KMS-11 (cell line): Measurements from ENCODE around the gene RIOK1.

Experiments used
- H2AFZ ChIP-seq: fragments of 200-600 bp; sonication (generic); 2 replicates; pipeline ENCODE4 v1.6.1; 2016; ENCODE audit warnings: antibody characterized with exemption, mixed run types, low read depth
- H3K27ac ChIP-seq: fragments of 200-600 bp; sonication (generic); 2 replicates; pipeline ENCODE4 v1.6.1; 2016; ENCODE audit warnings: mild to moderate bottlenecking, mixed run types
- H3K27me3 ChIP-seq: fragments of 200-600 bp; sonication (generic); 2 replicates; pipeline ENCODE4 v1.6.1; 2017; ENCODE audit warnings: mild to moderate bottlenecking, low read depth, mixed run types, moderate library complexity; ENCODE audit not compliant: insufficient read depth
- H3K36me3 ChIP-seq: fragments of 200-600 bp; sonication (generic); 2 replicates; pipeline ENCODE4 v1.6.1; 2017; ENCODE audit warnings: mild to moderate bottlenecking, mixed run types; ENCODE audit not compliant: insufficient read depth
- H3K4me1 ChIP-seq: fragments of 200-600 bp; sonication (generic); 2 replicates; pipeline ENCODE4 v1.6.1; 2016; ENCODE audit warnings: mild to moderate bottlenecking, low read depth, mixed run types; ENCODE audit not compliant: poor library complexity, severe bottlenecking
- H3K4me2 ChIP-seq: fragments of 200-600 bp; sonication (generic); 2 replicates; pipeline ENCODE4 v1.7.0; 2016; ENCODE audit warnings: mild to moderate bottlenecking, mixed run types
- H3K4me3 ChIP-seq: fragments of 200-600 bp; sonication (generic); IDR thresholded peaks from 2 replicates; pipeline ENCODE4 v1.6.1; 2017; ENCODE audit warnings: low read depth, low read length, mixed read lengths; ENCODE audit not compliant: insufficient read depth
- H3K79me2 ChIP-seq: fragments of 200-600 bp; sonication (generic); 2 replicates; pipeline ENCODE4 v1.6.1; 2016; ENCODE audit warnings: low read depth, mixed run types; ENCODE audit not compliant: insufficient read depth
- H3K9ac ChIP-seq: fragments of 200-600 bp; sonication (generic); 2 replicates; pipeline ENCODE4 v1.6.1; 2016; ENCODE audit warnings: mild to moderate bottlenecking, mixed run types
- H4K20me1 ChIP-seq: fragments of 200-600 bp; sonication (generic); 2 replicates; pipeline ENCODE4 v1.6.1; 2016; ENCODE audit warnings: mild to moderate bottlenecking, mixed run types; ENCODE audit not compliant: insufficient read depth
- CTCF ChIP-seq: fragments of 200-600 bp; sonication (generic); conservative IDR thresholded peaks from 2 replicates; pipeline ENCODE4 v1.6.1; 2017; ENCODE audit warnings: low read depth, mild to moderate bottlenecking, antibody characterized with exemption, low read length, moderate library complexity, mixed read lengths

RIOK1 gene

GRCh38 chr6:7378740-7379139 is 10.9 kb upstream of the RIOK1 start:
- Histone ChIP-seq H3K27me3 (no peaks in the 10 kb centered on the region), H4K20me1 (no peaks in the 10 kb centered on the region), H3K4me1 (no peaks in the 10 kb centered on the region), H3K9ac (no peak overlapping the region), H2AFZ (no peak overlapping the region), H3K79me2 (no peaks in the 10 kb centered on the region), H3K4me2 (no peak overlapping the region), H3K36me3 (no peaks in the 10 kb centered on the region), H3K4me3 (no peak overlapping the region), H3K27ac (no peak overlapping the region)
- TF ChIP-seq CTCF = no peak

GRCh38 chr6:7381092-7381491 is 8.5 kb upstream of the RIOK1 start:
- Histone ChIP-seq H3K27ac (no peak overlapping the region), H3K79me2 (no peaks in the 10 kb centered on the region), H3K4me2 (no peak overlapping the region), H3K36me3 (no peaks in the 10 kb centered on the region), H3K4me3 (no peak overlapping the region), H4K20me1 (no peaks in the 10 kb centered on the region), H2AFZ (no peak overlapping the region), H3K9ac (no peak overlapping the region), H3K4me1 (no peaks in the 10 kb centered on the region), H3K27me3 (no peaks in the 10 kb centered on the region)
- TF ChIP-seq CTCF = no peak

GRCh38 chr6:7389162-7389450 is 502 bp upstream of the RIOK1 start:
- Histone ChIP-seq H3K4me1 (peaks cover 24% of the 10 kb centered on the region), H3K4me2 (peak overlapping the region; percentile 94), H4K20me1 (no peaks in the 10 kb centered on the region), H3K27ac (peak overlapping the region; percentile 94), H3K27me3 (no peaks in the 10 kb centered on the region), H3K79me2 (peaks cover 32% of the 10 kb centered on the region), H2AFZ (peak overlapping the region; percentile 55), H3K9ac (peak overlapping the region; percentile 91), H3K36me3 (no peaks in the 10 kb centered on the region), H3K4me3 (no peak overlapping the region)
- no peak for TF ChIP-seq CTCF

GRCh38 chr6:7390226-7390878 is 744 bp downstream of the RIOK1 start:
- peaks cover 24% of the 10 kb centered on the region for H3K4me1 ChIP-seq
- no peaks in the 10 kb centered on the region for H4K20me1 ChIP-seq
- peak overlapping the region; percentile 55 for H2AFZ ChIP-seq
- H3K4me3 ChIP-seq = no peak overlapping the region
- TF ChIP-seq CTCF = no peak
- no peaks in the 10 kb centered on the region for H3K36me3 ChIP-seq
- H3K4me2 ChIP-seq = peak overlapping the region; percentile 49
- peak overlapping the region; percentile 94 for H3K27ac ChIP-seq
- H3K9ac ChIP-seq = peak overlapping the region; percentile 91
- no peaks in the 10 kb centered on the region for H3K27me3 ChIP-seq
- H3K79me2 ChIP-seq = peaks cover 32% of the 10 kb centered on the region
